ENCODE data around the gene FGF2. TPM values are rescaled to one million over a fixed set of nuclear protein-coding genes. Genes with fewer than 3 reads are reported as not detected.
"Not testable (repeated sequence)": the region's sequence is repeated elsewhere in the genome, so short reads cannot be mapped to it uniquely, and the experiment has no call there.

Gene FGF2
- total RNA-seq, 1 donor from 2014 or later = 5.8 TPM

DNA sequence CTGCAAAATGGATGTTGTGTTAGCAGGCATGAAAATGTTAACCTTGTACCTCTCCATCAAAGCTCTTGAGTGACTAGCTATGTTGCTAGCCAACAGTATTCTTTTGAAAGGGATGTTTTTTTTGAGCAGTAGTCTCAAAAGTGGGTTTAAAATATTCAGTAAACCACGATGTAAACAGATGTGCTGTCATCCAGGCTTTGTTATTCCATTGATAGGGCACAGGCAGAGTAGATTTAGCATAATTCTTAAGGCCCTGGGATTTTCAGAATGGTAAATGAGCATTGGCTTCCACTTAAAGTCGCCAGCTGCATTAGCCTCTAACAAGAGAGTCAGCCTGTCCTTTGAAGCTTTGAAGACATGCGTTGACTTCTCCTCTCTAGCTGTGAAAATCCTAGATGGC lies 18.4 kb downstream of the FGF2 start:
- no peak for DNase-seq (ENCODE audit: low read depth)

DNA sequence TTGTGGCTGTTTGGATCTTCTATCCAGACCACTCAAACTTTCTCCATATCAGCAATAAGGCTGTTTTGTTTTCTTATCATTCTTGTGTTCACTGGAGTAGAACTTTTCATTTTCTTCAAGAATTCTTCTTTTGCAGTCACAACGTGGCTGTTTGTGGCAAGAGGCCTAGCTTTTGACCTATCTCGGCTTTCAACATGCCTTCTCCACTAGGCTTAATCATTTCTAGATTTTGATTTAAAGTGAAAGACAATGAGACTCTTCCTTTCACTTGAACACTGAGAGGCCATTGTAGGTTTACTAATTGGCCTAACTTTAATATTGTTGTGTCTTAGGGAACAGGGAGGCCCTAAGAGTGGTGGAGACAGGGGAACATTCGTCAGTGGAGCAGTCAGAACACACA lies 19.1 kb downstream of the FGF2 start:
- DNase-seq (ENCODE audit: low read depth) = no peak

DNA sequence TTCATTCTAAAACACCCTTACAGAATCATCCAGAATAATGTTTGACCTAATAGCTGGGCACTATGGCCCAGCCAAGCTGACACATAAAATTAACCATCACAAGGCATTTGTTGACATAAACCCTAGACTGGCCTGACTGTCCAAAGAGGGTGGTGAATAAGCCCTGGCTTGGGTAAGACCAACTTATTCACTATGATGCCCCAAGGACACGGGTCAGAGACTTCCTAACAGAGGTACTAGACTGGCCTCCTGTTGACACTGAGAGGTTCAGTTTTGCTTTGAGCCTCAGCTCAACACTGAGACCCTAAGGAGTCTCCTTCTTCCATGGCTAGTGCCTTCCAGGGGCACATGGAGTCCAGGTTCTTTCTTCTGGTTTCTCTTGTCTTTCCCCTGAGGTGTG lies 21.3 kb downstream of the FGF2 start:
- no peak for DNase-seq (ENCODE audit: low read depth)

DNA sequence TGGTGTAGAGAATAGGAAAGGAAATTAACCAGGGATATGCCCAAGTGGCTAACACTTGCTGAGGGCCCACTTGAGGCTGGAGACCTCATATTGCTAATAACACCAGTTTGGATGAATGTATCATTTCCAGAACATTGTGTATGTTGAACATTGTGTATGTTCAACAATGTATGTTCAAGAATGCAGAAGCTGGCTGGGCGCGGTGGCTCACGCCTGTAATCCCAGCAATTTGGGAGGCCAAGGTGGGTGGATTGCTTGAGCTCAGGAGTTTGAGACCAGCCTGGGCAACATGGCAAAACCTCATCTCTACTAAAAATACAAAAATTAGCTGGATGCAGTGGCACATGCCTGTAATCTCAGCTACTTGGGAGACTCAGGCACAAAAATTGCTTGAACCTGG lies 23.2 kb downstream of the FGF2 start:
- DNase-seq (ENCODE audit: low read depth) = not testable (repeated sequence)

DNA sequence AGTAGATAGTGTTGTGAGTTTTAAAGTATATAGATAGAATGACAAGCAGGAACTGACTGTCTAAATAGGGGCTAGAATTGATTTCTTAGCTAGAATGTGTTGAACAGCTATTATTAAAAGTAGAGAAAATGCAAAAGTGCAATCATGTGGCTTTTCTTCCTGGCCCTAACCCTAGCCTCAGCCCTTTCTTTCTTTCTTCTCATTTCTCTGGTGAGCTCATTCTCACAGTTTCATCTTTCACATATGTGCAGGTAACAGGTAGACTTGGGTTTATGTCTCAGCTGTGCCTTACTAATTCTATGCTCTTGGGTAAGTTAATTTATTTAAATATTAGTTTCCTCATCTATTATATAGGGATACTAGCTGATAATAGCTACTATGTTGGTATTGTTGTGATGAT lies 24.9 kb downstream of the FGF2 start:
- no peak for DNase-seq (ENCODE audit: low read depth)

DNA sequence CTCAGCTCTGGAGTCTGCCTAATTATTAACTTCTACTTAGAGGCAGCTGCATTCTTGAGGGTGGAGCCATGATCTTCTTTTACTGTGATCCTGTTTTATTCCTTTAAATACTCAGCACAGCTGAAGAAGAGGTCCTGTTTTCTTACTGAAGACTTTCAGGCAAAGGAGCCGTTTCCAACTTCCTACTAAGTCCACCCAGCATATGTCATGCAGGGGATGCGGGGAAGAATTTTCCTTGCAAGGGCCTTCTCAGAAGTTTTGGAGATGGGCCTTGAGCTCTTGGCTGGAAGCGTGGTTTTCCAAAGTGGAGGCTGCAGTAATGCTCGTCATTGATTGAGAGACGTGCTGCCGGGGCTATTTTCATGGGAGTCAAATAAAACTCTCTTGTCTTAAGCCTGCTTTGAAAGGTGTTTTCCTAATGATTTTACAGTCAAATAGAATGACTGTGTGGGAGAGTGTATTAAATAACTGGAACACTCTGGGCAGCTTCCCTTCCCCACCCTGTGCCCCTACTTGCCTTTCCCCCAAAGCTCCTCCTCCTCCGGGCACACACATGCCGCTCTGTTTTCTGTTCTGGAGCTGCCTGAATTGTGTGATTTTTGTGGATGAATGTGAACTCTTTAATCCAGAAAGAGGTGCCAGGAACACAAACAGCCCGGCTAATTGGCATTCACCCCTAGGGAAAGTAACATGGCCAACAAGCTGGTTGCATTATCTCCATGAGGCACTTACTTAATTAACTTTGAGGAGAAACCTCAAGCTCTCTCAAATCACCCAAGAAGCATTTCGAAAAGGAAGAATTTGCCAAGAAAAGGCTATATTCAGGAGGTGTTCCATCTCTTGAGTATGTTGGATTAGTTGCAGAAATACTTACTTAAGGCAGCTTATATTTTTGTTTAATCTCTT lies 28.1 kb downstream of the FGF2 start:
- peak; percentile 53 for DNase-seq (ENCODE audit: low read depth)

DNA sequence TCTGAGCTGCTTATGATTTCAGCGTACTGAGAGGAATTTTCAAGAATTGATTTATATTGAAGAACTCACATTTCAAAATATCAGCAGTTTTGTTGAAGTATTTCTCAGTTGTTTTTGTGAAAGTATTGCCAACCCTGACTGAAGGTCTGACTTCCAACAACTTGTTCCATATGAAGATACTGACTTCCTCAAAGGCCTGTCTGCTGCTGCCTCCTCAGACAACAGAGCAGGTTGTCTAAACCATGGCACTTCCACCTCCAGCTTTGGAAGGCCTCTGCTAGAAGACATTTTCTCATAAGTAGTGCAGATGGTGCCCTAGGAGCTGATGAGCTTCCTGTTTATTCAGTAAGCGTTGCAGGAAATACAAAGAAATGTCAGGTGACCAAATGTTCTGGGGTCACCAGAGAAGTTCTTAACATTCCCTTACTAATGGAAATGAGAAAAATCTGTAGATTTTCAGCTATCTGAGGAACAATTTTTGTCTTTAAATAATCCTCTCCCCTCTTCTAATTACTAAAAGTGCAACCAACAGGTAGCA lies 28.8 kb downstream of the FGF2 start:
- no peak for DNase-seq (ENCODE audit: low read depth)

DNA sequence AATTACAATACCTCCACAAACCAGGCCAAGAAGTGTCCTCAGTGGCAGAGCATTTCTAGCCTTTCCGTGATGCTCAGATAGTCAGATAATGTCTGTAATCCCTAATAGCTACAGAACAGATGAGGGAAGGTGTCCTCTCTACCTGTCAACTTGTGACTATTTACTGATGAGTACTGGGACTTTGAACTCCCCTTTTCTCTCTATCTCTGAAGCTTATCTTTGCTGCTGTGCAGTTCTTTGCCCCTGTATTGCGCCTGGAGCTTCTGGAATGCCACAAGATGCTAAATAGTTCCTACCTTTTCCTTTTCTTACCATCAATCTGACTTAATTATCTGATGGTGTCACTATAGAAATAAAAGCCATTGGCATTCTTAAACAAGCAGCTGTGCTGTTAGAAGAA lies 30.5 kb downstream of the FGF2 start:
- no peak for DNase-seq (ENCODE audit: low read depth)

DNA sequence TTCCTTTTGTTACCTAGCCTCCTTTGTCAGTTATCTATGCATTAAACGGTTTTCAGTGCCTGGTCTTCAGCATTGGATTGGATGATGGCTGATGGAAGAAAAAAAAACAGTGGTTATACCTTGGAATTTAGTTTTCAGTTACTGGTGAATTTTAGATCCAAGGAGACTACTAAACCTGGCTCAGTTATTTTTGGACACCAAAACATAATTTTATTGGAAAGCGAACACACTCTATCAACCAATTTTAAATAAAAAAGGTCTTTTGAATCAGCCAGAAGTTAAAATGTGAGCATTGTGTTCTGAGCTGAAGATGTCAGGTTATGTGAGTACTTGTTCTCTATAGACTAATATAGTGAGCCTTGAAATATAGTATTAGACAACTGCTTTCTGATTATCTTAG lies 32.1 kb downstream of the FGF2 start:
- no peak for DNase-seq (ENCODE audit: low read depth)

DNA sequence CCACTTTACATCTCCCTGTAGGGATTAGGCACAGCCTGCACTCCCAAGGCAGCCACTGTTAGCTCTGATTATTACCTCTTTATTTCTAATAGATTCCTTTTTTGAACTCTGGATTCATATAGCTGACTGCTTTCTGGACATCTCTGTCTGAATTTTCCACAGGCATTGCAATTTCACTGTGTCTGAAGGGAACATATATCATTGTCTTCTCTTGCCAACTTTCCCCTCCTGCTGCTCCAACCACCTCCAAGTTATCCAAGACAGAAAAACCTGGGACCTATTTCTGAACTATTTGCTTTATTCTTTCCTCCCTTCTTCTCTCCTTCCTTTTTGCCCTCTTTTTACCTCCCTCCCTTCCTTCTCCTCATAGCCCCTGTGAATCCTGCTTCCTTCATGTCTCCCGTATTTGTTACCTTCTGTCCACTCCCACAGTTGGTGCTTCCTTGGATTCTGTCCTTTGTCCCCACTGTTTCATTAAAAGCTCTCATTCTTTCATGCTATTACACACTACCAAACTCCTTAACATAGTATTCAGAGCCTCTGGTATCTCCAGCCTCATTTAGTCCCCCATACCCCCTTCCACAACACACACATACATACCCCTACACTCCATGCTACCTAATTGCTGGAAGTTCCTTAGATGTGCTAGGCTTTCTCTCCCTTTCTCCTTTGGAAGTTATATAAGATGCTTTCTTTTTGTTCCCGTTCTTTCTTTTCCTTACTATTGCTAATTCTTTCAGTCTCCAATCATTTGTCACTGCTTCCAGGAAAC lies 34.7 kb downstream of the FGF2 start:
- no peak for DNase-seq (ENCODE audit: low read depth)

DNA sequence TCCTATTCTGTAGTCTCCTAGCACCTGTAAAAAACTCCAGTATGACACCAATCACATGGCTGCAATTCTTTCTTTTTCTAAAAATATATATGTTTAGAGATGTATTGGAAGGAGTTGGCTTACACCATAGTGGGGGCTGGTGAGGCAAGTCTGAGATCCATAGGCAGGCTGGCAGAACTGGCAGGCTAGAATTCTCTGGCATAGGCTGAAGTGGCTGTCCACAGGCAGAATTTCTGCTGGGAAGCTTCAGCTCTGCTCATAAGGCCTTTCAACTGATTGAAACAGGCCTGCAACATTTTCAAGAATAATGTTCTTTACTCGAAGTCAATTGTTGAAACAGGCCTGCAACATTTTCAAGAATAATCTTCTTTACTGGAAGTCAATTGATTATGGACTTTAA lies 37.0 kb downstream of the FGF2 start:
- no peak for DNase-seq (ENCODE audit: low read depth)

DNA sequence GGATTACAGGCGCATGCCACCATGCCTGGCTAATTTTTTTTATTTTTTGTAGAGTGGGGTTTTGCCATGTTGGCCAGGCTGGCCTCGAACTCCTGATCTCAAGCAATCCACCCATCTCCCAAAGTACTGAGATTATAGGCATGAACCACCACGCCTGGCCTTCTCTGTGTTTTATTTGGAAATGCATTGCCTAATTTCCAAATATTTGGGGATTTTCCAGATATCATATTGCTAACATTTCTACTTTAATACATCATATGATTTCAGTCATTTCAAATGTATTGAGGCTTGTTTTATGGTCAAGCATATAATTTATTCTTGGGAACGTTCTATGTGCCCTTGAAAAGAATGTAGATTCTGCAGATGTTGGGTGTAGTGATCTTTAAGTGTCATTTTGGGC lies 38.8 kb downstream of the FGF2 start:
- DNase-seq (ENCODE audit: low read depth) = no peak

DNA sequence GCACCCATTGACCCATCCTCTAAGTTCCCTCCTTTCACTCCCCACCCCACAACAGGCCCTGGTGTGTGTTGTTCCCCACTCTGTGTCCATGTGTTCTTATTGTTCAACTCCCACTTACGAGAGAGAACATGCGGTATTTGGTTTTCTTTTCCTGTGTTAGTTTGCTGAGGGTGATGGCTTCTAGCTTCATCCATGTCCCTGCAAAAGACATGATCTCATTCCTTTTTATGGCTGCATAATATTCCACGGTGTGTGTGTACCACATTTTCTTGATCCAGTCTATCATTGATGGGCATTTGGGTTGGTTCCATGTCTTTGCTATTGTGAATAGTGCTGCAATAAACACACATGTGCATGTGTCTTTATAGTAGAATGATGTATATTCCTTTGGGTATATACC lies 41.6 kb downstream of the FGF2 start:
- not testable (repeated sequence) for DNase-seq (ENCODE audit: low read depth)

DNA sequence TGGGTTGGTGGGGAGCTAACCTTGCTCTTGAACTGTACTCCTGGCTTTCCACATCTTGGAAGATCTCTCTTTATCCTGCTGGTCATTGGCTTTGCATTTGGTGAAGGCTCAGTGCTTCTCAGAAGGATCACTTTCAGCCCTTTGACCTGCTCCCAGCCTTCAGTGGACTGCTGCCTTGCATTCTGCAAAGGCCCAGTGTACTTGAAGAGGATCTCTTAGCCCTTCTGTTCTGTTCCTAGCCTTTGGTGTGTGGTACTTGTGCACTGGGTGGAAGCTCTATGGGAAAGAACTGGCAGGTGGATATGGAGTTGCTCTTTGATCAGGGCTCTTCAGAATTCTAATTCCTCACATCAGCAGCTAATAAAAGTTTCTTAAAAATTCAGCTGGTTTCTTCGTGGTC lies 46.5 kb downstream of the FGF2 start:
- no peak for DNase-seq (ENCODE audit: low read depth)

DNA sequence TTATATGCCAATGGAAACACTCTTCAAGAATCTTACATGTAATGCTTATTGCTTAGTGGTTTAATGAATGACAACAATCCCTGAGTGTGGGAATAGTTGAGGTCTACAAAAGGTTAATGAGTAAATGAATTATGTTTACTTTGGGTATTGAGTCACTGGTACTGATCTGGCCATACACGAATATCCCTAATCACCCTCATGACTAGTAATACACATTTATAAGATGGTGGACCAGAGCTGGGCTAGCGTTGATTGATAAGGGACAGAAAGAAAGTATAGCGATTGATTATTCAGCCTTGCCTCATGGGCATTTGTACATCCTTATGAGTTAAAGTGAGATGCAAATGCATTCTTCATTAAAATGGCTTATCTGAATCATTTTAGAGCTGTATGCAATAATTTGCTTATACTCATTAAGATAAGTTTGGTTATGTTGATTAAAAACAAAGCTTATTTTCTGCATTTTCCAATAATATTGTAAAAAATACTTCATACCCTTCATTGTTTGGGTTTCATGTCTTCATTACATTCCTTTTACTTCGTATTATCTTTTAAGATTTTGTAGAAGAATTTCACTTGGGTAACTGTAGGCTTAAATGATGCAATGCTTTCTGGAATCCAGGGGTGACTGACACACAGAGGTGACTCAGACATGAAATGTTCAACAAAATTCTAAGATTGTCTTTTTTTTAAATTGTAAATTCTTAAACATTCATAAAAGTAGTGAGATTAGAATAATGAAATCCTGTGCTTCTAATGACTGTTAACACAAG lies 47.4 kb downstream of the FGF2 start:
- peak; percentile 45 for DNase-seq (ENCODE audit: low read depth)

DNA sequence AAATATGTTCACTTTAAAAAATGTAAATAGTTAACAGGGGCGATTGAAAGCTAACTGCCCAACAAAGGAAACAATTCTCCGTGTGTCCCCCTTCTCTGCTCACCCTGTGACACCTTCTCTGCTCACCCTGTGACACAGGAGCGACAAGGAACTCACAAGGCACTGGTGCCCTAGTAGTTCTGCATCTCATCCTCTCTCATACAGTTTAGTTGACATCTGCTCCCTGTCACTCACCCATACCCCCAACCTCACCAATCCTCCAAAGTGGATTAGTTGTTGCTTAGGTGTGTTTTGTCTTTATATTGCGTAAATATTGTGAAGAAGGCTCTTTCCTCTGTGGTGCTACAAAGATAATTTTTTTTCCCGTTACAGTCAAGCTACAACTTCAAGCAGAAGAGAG lies 49.3 kb downstream of the FGF2 start:
- no peak for DNase-seq (ENCODE audit: low read depth)

DNA sequence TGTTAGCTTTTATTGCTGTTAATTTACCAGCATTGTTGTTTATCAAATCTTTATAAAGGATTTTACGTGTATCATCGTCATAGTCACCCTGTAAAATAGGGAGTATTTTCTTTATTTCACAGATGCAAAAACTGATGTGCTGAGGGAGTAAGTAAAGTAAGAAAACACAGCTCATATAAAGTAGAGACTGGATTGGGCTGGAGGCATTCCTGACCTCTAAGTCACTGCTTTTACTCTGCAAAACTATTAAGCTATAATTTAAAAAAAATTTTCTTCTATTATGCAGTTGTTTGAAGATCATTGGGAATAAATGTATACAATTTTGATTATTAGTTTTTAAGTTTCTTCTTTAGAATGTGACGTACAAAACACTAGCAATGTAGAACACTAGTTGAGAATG lies 49.8 kb downstream of the FGF2 start:
- DNase-seq (ENCODE audit: low read depth) = no peak

DNA sequence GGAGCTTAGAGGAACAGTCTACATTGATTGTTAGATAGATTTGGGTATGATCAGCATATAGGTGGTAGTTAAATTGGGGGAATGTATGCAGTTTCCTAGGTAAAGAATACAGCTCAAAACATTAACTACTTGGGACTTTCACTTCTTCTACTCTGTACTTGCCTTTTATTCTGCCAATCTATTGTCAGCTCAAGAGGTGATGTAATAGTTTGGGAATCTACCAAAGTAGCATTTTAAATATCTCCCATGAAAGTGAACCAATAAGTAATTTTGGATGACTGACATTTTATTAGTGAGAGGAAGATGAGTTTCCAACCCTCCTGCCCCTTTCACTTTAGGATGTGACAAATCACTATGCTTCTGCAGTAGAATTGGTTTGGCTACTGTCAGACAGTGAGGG lies 52.4 kb downstream of the FGF2 start:
- DNase-seq (ENCODE audit: low read depth) = no peak

DNA sequence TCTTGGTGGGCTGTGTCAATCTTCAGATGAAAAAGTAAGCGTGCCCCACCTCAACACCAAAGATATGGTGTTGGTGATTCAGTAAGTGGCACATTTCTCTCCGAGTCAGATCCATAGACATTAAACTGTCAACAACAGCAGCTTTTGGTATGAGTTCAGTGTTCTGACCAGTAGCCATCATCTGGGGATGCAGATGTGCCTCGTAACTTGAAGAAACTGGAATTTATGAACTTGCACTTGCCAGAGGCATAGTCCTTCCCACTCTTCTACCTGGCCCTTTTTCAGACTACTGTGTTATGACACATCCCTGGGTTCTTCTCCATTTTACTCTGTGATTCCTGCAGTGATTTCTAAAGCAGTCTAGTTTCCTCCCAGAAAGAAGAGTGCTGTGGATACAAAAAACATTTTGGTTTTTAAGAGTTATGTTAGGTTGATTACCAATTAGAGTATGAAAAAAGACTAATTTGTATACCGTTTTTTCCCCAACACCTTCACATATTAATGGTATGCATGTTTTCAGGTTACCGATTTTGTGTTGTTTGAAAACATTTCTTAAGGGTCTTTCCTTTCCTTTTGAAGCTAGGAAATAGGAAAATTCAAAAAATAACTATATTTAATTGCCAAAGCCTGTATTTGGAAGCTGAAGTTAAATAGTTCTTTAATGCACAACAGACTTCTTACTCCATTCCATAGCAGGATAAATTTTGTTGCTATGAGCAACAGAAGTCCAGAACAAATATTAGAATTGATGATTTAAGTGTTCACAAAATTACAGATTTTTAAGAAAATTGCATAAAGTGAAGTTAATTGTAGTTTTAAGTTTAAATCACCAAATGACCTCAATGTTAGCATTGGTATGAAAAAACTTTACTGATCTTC lies 56.5 kb downstream of the FGF2 start:
- no peak for DNase-seq (ENCODE audit: low read depth)

DNA sequence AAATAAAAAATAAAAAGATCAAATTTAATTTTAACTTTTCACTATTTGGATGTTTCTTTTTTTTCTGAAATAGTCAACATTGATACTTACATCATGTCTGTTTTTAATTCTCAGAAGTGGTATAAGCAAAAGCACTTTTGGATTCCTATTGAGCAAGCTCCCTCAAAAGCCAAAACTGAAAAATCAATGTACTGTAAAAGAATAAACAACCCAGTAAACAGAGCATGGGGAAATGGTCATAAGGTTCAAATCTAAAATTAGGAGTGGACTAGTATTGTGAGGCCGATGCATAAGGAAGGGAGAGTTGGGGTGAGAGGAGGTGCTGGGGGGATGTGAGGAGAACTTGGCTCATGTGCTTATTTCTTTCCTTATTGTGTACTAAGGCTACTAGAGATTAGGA lies 57.9 kb downstream of the FGF2 start:
- DNase-seq (ENCODE audit: low read depth) = no peak

DNA sequence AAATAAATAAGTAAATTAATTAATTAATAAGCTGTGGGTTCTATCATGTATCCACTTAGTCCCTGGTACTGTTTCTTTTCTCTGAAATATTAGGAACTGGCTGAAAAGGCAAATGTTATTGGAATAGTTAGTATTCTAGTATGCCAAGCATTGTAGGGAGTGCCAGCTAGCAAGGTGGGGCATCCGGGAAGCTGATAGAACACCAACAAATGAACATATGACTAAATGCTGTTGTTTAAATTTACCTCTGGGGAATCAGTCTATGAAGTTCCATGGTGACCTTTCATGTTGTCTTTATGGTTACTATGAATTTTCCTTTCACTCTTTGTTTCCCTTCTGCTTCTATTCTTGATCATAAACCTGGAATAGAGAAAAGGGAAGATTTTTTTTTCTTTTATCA lies 63.1 kb downstream of the FGF2 start:
- no peak for DNase-seq (ENCODE audit: low read depth)
